NCI-H1694 treated with DMSO at 0.1 percent for 48 hours (cell line): ENCODE data around the gene ABCA7.
"Not testable (repeated sequence)": the region's sequence is repeated elsewhere in the genome, so short reads cannot be mapped to it uniquely, and the experiment has no call there.

Source experiments
- DNase-seq: peaks from one replicate; lab custom pipeline; 2025; lab: John Stamatoyannopoulos, UW

ABCA7 gene

GRCh38 chr19:1105873-1106840, 66.2 kb downstream of the ABCA7 start:
- DNase-seq, result no peak

DNA sequence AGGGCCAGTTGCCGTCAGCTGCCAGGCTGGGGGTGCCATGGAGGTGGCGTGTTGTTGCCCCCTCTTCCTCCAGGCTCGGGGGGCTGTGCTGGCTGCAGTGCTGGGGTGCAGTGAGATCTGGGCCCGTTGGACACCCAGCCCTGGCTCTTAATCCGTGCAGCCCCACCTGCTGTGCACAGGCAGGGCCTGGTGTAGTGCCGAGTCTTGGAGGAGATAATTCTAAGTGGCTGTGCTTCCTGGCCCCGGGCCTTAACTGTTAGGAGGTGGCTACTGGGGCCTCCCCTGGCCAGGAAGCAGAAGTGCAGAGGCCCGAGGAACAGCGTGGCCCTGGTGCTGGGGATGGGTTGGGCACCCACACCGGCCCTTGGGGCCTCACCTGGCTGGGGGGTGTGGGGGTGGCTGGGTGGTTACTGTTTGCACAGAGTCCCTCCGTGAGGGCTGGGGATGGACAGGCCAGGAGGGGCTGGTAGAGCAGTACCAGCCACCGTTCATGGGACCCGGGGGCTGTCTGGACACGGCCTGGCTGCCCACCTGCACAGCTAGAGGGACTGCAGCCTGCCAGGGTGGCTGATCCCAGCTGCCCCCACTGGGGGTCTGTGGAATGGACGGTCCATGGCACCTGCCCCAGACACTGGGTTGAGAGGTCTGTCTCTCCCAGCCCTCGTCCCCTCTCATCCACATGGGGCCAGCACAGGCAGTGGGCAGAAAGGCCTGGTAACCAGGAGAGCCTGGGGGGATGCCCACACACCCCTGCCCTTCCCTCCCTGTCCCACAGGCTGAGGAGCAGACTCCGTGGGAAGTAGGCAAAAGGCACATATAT, 67.1 kb downstream of the ABCA7 start:
- DNase-seq, result no peak

GRCh38 chr19:1107661-1108261, 67.9 kb downstream of the ABCA7 start:
- no peak for DNase-seq

GRCh38 chr19:1108291-1109031, 68.6 kb downstream of the ABCA7 start:
- no peak for DNase-seq

GRCh38 chr19:1109032-1109551, 69.2 kb downstream of the ABCA7 start:
- DNase-seq, result no peak

DNA sequence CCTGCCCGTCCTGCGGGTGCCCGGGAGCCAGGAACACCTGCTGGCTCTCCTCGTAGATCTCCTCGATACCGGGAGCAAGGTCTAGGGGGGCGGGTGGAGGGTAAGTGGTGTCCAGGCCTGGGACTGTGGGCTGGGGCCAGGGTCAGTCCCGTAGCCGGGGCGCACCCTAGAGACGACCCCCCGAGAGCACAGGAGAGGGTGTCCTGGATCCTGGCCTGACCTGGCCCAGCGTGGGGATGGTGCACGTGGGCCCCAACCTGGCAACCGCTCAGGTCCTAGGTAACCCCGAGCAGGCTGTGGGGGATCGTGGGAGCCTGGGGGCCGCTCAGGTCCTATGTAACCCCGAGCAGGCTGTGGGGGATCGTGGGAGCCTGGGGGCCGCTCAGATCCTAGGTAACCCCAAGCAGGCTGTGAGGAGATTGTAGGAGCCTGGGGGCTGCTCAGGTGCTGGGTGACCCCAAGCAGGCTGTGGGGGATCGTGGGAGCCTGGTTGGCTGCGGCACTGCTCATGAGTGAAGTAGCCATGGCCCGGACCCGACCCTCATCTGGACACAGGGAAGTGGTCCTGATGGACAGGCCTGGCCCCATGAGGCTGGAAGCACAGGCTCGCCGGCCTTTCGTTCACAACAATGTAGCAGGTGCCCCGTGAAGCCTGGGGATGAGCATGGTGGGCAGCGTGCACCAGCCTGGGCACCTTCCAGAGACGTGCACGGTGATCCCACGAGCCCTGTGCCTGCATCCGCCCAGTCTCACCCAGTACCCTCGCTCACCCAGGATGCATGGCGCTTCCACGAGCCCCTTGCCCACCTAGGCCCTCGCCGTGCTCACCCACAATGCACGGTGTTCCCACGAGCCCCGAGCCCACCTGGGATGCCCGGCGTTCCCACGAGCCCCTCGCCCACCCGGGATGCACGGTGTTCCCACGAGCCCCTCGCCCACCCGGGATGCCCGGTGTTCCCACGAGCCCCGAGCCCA, 70.1 kb downstream of the ABCA7 start:
- no peak for DNase-seq

- DNase-seq, result no peak
Measured at GRCh38 chr19:1110809-1111640, 71.1 kb downstream of the ABCA7 start.

DNA sequence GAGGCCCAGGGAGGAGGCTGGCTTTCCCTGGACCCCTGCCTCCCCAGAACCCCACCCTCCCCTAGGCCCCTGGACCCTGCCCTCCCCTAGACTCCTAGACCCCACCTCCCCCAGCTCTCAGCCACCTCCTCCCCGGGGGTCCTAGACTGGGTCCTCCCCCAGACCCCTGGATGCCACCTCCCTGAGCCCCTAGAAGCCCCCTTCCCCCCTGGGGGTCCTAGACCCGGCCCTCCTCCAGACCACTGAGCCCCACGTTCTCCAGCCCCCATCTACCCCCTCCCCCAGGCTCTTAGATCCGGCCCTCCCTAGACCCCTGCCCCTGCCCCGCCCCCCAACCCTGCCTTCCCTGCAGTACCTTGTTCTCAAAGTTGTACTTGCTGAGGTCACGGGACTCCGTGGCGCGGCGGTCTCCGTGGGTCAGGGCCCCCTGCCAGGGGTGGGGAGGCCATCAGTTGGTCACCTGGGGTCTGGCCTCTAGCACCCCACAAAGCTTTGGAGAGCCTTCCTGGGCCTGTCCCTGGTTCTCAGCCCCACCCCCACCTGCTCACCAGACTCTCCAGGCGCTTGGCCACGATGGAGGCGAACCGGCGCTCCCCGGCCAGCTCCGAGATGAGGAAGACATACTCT, 71.8 kb downstream of the ABCA7 start:
- DNase-seq, result no peak

GRCh38 chr19:1112268-1113029, 72.5 kb downstream of the ABCA7 start:
- DNase-seq, result no peak

DNA sequence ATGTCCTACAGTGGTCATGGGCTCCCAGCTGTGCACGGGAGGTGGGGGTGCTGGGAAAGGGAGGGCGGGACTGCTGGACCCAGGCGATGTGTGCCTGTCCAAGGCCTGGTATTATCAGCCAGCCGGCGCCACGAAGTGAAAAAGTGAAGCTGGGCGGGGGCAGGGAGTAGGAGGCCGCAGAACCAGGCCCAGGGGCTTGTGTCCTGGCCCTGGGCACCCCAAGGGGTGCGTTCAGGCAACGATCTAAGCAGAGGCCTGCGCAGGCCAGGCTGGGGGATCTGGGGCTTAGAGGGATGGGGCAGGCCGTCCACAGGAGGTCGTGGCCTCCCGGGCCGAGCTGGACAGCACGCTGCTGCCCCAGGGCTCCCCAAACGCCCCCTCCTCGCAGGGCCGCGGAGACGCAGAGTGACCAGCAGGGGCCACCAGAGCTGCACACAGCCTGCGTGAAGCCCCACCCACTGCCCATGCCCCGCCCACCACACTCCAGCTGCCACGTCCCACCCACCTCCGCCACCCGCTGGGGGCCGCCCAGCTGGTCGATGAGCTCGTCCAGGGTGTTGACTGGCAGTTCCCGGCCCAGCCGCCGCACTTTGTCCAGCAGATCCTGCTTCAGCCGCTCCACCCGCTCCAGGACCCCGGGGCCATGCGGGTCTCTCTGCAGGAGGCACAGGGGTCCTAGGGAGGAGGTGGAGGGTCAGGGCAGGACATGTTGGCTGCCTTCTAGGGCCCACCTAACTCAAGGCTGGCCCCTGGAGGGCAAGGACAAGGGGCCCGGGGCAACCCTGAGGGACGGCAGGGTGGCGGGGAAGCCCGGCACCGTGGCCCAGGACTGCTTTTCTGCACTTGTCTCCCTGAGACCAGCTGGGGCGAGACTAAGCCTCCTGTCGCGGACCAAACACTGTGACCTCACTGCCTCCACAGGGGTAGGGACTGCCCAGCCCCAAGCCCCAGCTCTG, 73.4 kb downstream of the ABCA7 start:
- DNase-seq, result peak; percentile 62

GRCh38 chr19:1113986-1114483, 74.1 kb downstream of the ABCA7 start:
- no peak for DNase-seq

- not testable (repeated sequence) for DNase-seq
Measured at GRCh38 chr19:1114728-1115127, 74.8 kb downstream of the ABCA7 start.
